ENCODE data around the gene PCK2. TPM values are rescaled to one million over a fixed set of nuclear protein-coding genes. Genes with fewer than 3 reads are reported as not detected.

PCK2 gene
- total RNA-seq, 1 experiment from 2014 or later: 43.6 TPM

- Mint-ChIP-seq H3K36me3 (ENCODE audit: insufficient read depth, unreplicated experiment) (peaks cover 43% of the 10 kb centered on the region), H3K27me3 (ENCODE audit: unreplicated experiment) (no peaks in the 10 kb centered on the region), H3K4me3 (ENCODE audit: low read depth, unreplicated experiment) (peak overlapping the region; percentile 92), H3K9me3 (ENCODE audit: low read depth, unreplicated experiment) (no peaks in the 10 kb centered on the region), H3K4me1 (ENCODE audit: low read depth, unreplicated experiment) (peaks cover 27% of the 10 kb centered on the region), H3K27ac (ENCODE audit: unreplicated experiment) (peak overlapping the region; percentile 94)
- no peak for TF ChIP-seq CTCF (IDR thresholded peaks at IDR 0.05; ENCODE audit: unreplicated experiment)
- BruUV-seq (replicated peaks): no TSS peak
- intact Hi-C loops (cut with micrococcal nuclease; ENCODE audit: unreplicated experiment): no loop called here
- no peak for DNase-seq
- CTCF ChIA-PET: interaction anchor here (0.6 to 5.7 kb wide), 6 partner anchors 14 to 103 kb away, joined by 3 to 68 read pairs (median 14); partner anchors contain the start of genes DCAF11, IRF9 and NRL
These were observed 745 bp downstream of the PCK2 start for GRCh38 chr14:24094841-24095270.

GRCh38 chr14:24095271-24096068 lies 1.4 kb downstream of the PCK2 start:
- Mint-ChIP-seq H3K27ac (ENCODE audit: unreplicated experiment) (peak overlapping the region; percentile 94), H3K27me3 (ENCODE audit: unreplicated experiment) (no peaks in the 10 kb centered on the region), H3K9me3 (ENCODE audit: low read depth, unreplicated experiment) (no peaks in the 10 kb centered on the region), H3K4me1 (ENCODE audit: low read depth, unreplicated experiment) (peaks cover 27% of the 10 kb centered on the region), H3K4me3 (ENCODE audit: low read depth, unreplicated experiment) (peak overlapping the region; percentile 92), H3K36me3 (ENCODE audit: insufficient read depth, unreplicated experiment) (peaks cover 49% of the 10 kb centered on the region)
- CTCF ChIA-PET: interaction anchor here (0.8 to 5.7 kb wide), 5 partner anchors 13 to 65 kb away, joined by 3 to 68 read pairs (median 23); partner anchors contain the start of genes DCAF11, IRF9 and NRL
- intact Hi-C loops (cut with micrococcal nuclease; ENCODE audit: unreplicated experiment): no loop called here
- BruUV-seq (replicated peaks): no TSS peak
- peak; percentile 34 for DNase-seq
- no peak for TF ChIP-seq CTCF (IDR thresholded peaks at IDR 0.05; ENCODE audit: unreplicated experiment)

DNA sequence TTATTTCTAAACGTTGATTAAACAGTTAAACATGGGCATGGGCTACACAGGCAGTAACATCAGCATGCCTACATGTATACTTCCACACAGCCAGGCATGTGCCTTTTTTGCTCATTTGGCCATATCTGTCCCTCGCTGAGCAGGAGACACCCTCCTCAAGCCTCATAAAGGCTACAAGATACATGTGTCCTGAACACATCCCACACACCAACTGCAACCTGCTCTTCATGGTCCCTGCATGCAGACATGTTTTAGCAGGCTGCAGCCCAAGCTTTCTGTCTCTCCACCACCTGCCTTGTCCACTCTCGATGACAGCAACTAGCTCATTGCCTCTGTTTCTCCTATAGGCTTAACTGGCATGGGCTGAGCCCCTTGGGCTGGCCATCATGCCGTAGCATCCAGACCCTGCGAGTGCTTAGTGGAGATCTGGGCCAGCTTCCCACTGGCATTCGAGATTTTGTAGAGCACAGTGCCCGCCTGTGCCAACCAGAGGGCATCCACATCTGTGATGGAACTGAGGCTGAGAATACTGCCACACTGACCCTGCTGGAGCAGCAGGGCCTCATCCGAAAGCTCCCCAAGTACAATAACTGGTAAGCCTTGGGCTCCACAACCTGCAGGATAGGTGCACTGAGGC lies 2.6 kb downstream of the PCK2 start:
- intact Hi-C loops (cut with micrococcal nuclease; ENCODE audit: unreplicated experiment): no loop called here
- Mint-ChIP-seq H3K27me3 (ENCODE audit: unreplicated experiment) (no peaks in the 10 kb centered on the region), H3K9me3 (ENCODE audit: low read depth, unreplicated experiment) (no peaks in the 10 kb centered on the region), H3K4me1 (ENCODE audit: low read depth, unreplicated experiment) (peaks cover 27% of the 10 kb centered on the region), H3K36me3 (ENCODE audit: insufficient read depth, unreplicated experiment) (peaks cover 58% of the 10 kb centered on the region), H3K27ac (ENCODE audit: unreplicated experiment) (no peak overlapping the region), H3K4me3 (ENCODE audit: low read depth, unreplicated experiment) (peak overlapping the region; percentile 39)
- no TSS peak for BruUV-seq (replicated peaks)
- DNase-seq: no peak
- CTCF ChIA-PET: interaction anchor here (0.7 to 5.5 kb wide), 3 partner anchors 12 to 219 kb away, joined by 5 to 45 read pairs (median 8); no protein-coding TSS in a partner anchor
- no peak for TF ChIP-seq CTCF (IDR thresholded peaks at IDR 0.05; ENCODE audit: unreplicated experiment)

GRCh38 chr14:24098229-24098926 lies 4.3 kb downstream of the PCK2 start:
- Mint-ChIP-seq H3K36me3 (ENCODE audit: insufficient read depth, unreplicated experiment) (peaks cover 63% of the 10 kb centered on the region), H3K4me3 (ENCODE audit: low read depth, unreplicated experiment) (no peak overlapping the region), H3K9me3 (ENCODE audit: low read depth, unreplicated experiment) (no peaks in the 10 kb centered on the region), H3K4me1 (ENCODE audit: low read depth, unreplicated experiment) (peaks cover 12% of the 10 kb centered on the region), H3K27ac (ENCODE audit: unreplicated experiment) (no peak overlapping the region), H3K27me3 (ENCODE audit: unreplicated experiment) (no peaks in the 10 kb centered on the region)
- CTCF ChIA-PET: interaction anchor here (0.6 to 1.3 kb wide), 2 partner anchors 10 to 30 kb away, joined by 3 to 5 read pairs; no protein-coding TSS in a partner anchor
- DNase-seq: no peak
- no peak for TF ChIP-seq CTCF (IDR thresholded peaks at IDR 0.05; ENCODE audit: unreplicated experiment)
- no TSS peak for BruUV-seq (replicated peaks)
- intact Hi-C loops (cut with micrococcal nuclease; ENCODE audit: unreplicated experiment): no loop called here

Data from Calu3 (cell line).